Right lobe of liver (tissue), 6 donors: ENCODE data around the gene KLRC4. TPM values are rescaled to one million over a fixed set of nuclear protein-coding genes. Genes with fewer than 3 reads are reported as not detected.

Experiments
- ATAC-seq, 4 donors: fragments of 200-7000 bp; cut with Tn5 transposase; one replicate each; pipeline ENCODE4 v1.9.1; 2020; ENCODE audit warnings: mild to moderate bottlenecking in 4 of 4, moderate library complexity in 4 of 4
- DNase-seq, 3 donors: peaks; one replicate each; pipeline ENCODE4 v3.0.0-alpha.2; 2020
- H3K27ac ChIP-seq, 3 donors: fragments of 200-600 bp; one replicate each; pipeline ENCODE4 v1.8.0; 2022
- H3K27me3 ChIP-seq, 2 donors: fragments of 200-600 bp; one replicate each; pipeline ENCODE4 v1.8.0; 2022
- H3K36me3 ChIP-seq, 4 donors: fragments of 200-600 bp; sonication (generic) in 1 of 4; one replicate each; pipeline versions ENCODE4 v1.5.1 to v1.8.0; 2017 to 2022; ENCODE audit warnings: control low read depth in 1 of 4
- H3K4me1 ChIP-seq, 4 donors: fragments of 200-600 bp; sonication (generic) in 1 of 4; one replicate each; pipeline versions ENCODE4 v1.5.1 to v1.8.0; 2017 to 2022; ENCODE audit warnings: control low read depth in 1 of 4
- H3K4me3 ChIP-seq, 3 donors: fragments of 200-600 bp; one replicate each; pipeline ENCODE4 v1.8.0; 2022
- H3K9me3 ChIP-seq, 4 donors: fragments of 200-600 bp; sonication (generic) in 1 of 4; one replicate each; pipeline versions ENCODE4 v1.5.1 to v1.8.0; 2017 to 2022; ENCODE audit warnings: control low read depth in 1 of 4
- POLR2A ChIP-seq: fragments of 450-650 bp; IDR thresholded peaks from one replicate; pipeline ENCODE4 v1.6.1; 2017; ENCODE audit warnings: antibody characterized with exemption, mild to moderate bottlenecking
- WGBS: methylation state at CpG from one replicate; pipeline ENCODE4 v1.1.6; 2018; ENCODE audit warnings: low coverage, low lambda C conversion rate; ENCODE audit not compliant: insufficient coverage; ENCODE audit errors: missing lambda C conversion rate; 5-methylcytosine and 5-hydroxymethylcytosine counted together
- intact Hi-C, 2 donors: fragments of 100-400 bp; cut with DNase I; formaldehyde crosslinking; loops; one replicate each; pipeline versions ENCODE4 v1.11.2 to v1.14.1; 2022
- total RNA-seq, 6 experiments: library from RNA; depleted of rRNA in 2 of 6; stranded (reverse); fragments of >200 nt in 2 of 6; fragmentation: NEBNext Ultra II Directional in 3 of 6; extraction: Animal tissue kit (Norgen Biotek cat#: 25700) in 3 of 6; gene quantifications; one replicate each; pipeline versions ENCODE4 v1.1.0 to v1.2.4, GENCODE V29; 2016 to 2023
- TF ChIP-seq, protein P1 (sequence below), 4 donors: fragments of 200-600 bp in 3 of 4; fragments of 450-650 bp in 1 of 4; IDR thresholded peaks; one replicate each; pipeline versions ENCODE4 v1.5.1 to v1.8.0; 2016 to 2022; ENCODE audit warnings: antibody characterized with exemption in 4 of 4, mild to moderate bottlenecking in 2 of 4
- donor health status: DM: no; HTN: yes; CAD: no.
- donor health status: DM: no; HTN: no; CAD: no.
- donor health status: DM: no; HTN: no; CAD: no.
- donor health status: DM: no; HTN: yes; CAD: no.
- donor health status: DM: no; HTN: yes; CAD: no.

KLRC4 gene
- total RNA-seq, 6 experiments from 2014 or later: 0.39 TPM; not detected in 5

DNA sequence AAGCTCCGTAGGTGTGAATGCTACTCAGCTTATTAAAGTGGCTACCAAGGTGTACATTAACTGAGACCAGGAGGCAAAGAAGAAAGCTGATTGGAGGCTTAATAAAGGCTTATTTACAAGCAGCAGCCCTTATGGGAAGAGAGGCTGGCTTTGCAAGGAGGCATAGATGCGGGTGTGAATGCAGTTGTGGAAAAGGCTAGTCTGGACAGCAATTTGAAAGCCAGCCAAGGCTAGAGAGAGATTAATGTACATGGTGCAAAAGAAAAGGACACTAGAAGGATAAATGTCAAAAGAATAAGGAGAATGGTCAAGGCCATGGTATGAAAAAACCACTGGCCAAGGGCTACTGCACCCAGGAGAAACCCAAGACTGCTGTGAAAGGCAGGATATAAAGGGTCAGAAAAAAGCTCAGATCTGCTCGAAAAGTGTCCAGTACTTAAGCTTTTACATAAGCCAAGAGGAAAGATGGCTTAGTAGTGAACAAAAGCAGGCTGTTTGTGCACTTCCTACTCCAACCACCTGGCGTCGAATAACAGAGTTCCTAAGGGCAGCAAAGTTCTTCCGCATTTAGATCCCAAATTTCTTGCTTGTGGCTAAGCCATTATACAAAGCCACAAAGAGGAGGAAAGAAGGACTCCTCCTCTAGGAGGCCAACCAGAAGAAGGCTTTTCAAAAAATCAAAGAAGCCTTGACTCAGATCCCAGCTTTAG, 43.7 kb downstream of the KLRC4 start:
- intact Hi-C loops: no loop called here
- WGBS: 39% methylated on average over 6 of the region's 6 CpGs
- Histone ChIP-seq H3K36me3 (no peaks in the 10 kb centered on the region), H3K27me3 (no peaks in the 10 kb centered on the region), H3K9me3 (no peaks in the 10 kb centered on the region), H3K4me1 (peaks cover 0 to 5% (median 0%) of the 10 kb centered on the region in 4 donors), H3K4me3 (peak overlapping the region; percentile 60 to 69 (median 69)), H3K27ac (peak overlapping the region; percentile 99)
- no peak for DNase-seq
- peak in 1 of 4 donors; percentile 2 for ATAC-seq
- TF ChIP-seq POLR2A: no peak
- TF ChIP-seq, protein P1, sequence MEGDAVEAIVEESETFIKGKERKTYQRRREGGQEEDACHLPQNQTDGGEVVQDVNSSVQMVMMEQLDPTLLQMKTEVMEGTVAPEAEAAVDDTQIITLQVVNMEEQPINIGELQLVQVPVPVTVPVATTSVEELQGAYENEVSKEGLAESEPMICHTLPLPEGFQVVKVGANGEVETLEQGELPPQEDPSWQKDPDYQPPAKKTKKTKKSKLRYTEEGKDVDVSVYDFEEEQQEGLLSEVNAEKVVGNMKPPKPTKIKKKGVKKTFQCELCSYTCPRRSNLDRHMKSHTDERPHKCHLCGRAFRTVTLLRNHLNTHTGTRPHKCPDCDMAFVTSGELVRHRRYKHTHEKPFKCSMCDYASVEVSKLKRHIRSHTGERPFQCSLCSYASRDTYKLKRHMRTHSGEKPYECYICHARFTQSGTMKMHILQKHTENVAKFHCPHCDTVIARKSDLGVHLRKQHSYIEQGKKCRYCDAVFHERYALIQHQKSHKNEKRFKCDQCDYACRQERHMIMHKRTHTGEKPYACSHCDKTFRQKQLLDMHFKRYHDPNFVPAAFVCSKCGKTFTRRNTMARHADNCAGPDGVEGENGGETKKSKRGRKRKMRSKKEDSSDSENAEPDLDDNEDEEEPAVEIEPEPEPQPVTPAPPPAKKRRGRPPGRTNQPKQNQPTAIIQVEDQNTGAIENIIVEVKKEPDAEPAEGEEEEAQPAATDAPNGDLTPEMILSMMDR (IDR thresholded peaks at IDR 0.05): peak in 1 of 4 donors; percentile 6

DNA sequence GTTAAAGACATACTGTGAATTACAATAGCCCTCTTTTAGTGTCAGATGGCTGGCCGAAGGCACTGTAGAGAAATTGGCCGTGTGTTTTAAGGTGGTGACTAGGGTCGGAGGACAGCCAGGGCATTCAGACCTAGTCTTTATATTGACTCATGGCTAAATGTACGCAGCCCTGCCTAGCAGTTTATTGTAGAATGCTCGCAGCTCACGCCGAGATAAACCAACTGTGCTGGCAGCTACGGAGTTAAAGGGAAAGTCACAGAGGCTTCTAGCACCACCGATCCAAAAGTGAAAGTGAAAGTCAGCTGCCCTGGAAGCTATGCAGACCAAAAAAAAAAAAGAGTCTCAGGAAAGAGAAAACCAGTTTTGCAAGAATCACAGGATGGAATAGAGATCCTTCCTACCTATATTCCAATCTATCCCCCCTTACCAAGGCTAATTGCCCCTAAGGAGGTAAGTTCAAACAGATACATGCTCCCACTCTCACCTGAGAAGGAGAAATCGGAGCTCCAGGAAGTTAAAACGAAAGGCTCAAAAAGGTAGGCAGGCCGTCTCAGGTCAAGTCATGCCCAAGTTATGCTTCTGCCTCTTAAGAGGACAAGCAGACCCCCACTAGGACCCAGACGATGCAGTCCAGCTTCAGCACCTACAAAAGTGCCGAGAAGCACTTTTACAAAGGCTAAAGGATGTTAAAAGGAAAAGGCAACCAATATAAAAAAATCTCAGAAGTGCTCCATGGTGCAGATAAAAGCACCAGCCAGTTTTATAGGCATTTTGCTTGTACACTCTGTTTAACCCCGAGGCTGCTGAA, 44.5 kb downstream of the KLRC4 start:
- no peaks in the 10 kb centered on the region for H3K27me3 ChIP-seq
- whole genome bisulfite sequencing: 0% methylated on average over 14 of the region's 15 CpGs
- H3K27ac ChIP-seq: peak overlapping the region; percentile 99
- TF ChIP-seq, protein P1 (IDR thresholded peaks at IDR 0.05): no peak
- no peak for TF ChIP-seq POLR2A
- H3K9me3 ChIP-seq: no peaks in the 10 kb centered on the region
- peaks cover 0 to 5% (median 0%) of the 10 kb centered on the region in 4 donors for H3K4me1 ChIP-seq
- DNase-seq (peak in 2 of 3 donors; percentile 49 to 81), ATAC-seq (peak; percentile 84 to 88 (median 87))
- no peaks in the 10 kb centered on the region for H3K36me3 ChIP-seq
- peak overlapping the region; percentile 60 to 69 (median 69) for H3K4me3 ChIP-seq
- intact Hi-C loops: no loop called here

DNA sequence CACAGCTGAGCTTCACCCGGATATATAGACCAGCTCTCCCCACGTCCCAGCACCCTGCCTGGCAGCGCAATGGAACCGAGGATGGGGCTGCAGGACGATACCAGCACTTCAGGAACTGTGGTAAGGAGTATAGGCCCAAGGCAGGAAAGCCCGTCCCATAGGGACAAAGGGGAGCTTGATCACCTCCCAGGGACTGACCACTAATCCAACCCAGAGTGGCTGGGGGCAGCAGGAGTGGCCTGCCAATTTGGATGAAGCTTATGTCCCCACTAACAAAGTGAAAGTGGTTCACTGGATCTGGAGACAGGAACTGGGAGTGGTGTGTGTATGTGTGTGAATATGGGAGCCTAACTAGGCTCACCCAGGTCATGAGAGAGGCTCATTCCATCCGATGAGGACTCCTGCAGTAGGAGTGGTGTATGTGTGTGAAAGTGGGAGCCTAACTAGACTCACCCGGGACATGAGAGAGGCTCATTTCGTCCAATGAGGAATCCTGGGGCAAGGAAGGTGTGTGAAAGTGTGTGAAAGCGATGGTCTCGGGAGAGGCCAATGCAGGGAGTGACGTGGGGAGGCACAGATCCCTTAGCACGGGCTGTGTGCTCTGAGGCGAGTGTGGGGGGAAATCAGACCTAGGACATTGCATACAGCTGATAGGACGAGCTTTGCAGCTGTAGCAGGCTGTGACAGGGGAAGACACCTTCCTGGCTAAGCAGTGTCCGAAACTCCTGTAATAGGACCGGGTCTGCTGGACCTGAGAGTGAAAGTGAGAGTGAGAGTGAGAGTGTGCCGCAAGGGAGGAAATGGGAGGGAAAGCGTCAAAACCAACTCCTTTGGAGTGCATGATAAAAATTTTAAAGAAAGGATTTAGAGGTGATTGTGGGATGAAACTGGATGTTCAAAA, 45.4 kb downstream of the KLRC4 start:
- intact Hi-C loops: no loop called here
- H3K9me3 ChIP-seq: no peaks in the 10 kb centered on the region
- peak; percentile 82 to 89 (median 84) for ATAC-seq
- H3K4me1 ChIP-seq: peaks cover 0 to 5% (median 0%) of the 10 kb centered on the region in 4 donors
- peak overlapping the region; percentile 60 to 69 (median 69) for H3K4me3 ChIP-seq
- WGBS: 6% methylated on average over 14 of the region's 19 CpGs
- DNase-seq: peak in 1 of 3 donors; percentile 38
- no peaks in the 10 kb centered on the region for H3K27me3 ChIP-seq
- TF ChIP-seq, protein P1 (IDR thresholded peaks at IDR 0.05): no peak
- peak; percentile 24 for TF ChIP-seq POLR2A
- H3K27ac ChIP-seq: peak overlapping the region; percentile 99
- H3K36me3 ChIP-seq: no peaks in the 10 kb centered on the region

DNA sequence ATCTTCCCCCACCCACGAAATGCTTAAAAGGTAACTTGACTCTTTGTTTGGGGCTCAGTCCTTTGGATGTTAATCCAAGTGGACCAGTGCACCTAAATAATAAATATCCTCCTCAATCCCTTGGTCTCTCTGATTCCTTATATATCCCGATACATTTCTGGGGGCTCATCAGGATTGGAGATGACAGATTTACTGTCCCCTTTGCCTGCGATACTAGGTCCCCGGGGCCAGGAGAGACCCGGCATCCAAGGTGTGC, 46.0 kb downstream of the KLRC4 start:
- TF ChIP-seq, protein P1 (IDR thresholded peaks at IDR 0.05): no peak
- no peak for TF ChIP-seq POLR2A
- Histone ChIP-seq H3K4me1 (peaks cover 0 to 5% (median 0%) of the 10 kb centered on the region in 4 donors), H3K27ac (peak overlapping the region; percentile 99), H3K4me3 (peak overlapping the region in 2 of 3 donors; percentile 69), H3K27me3 (no peaks in the 10 kb centered on the region), H3K36me3 (no peaks in the 10 kb centered on the region), H3K9me3 (no peaks in the 10 kb centered on the region)
- DNase-seq: no peak
- no peak for ATAC-seq
- 52% methylated on average over 5 of the region's 5 CpGs for WGBS
- intact Hi-C loops: no loop called here
